HepG2 (cell line): Measurements from ENCODE around the gene ARL4D. TPM values are rescaled to one million over a fixed set of nuclear protein-coding genes. Genes with fewer than 3 reads are reported as not detected.
A peak's percentile ranks its signal among the peaks of the same experiment; 100 is the strongest.

ENCODE experiments used
- ATAD3A ChIP-seq: sonication (generic); formaldehyde crosslinking; IDR thresholded peaks from 2 replicates; pipeline ENCODE4 v1.4.0; 2020; ENCODE audit warnings: missing genetic modification reagents
- BHLHE40 ChIP-seq: IDR thresholded peaks from 2 replicates; pipeline ENCODE4 v1.6.1; 2011; ENCODE audit warnings: low read length, improper control_type of control experiment
- CC2D1A ChIP-seq: sonication (generic); formaldehyde crosslinking; IDR thresholded peaks from 2 replicates; pipeline ENCODE4 v1.8.1; 2023; ENCODE audit warnings: mild to moderate bottlenecking, missing genetic modification reagents
- FOXK2 ChIP-seq: fragments of 450-650 bp; IDR thresholded peaks from 2 replicates; pipeline ENCODE4 v1.6.1; 2016
- ISL2 ChIP-seq: sonication (generic); formaldehyde crosslinking; IDR thresholded peaks from 2 replicates; pipeline ENCODE4 v1.5.0; 2020; ENCODE audit warnings: missing genetic modification reagents
- SATB2 ChIP-seq: sonication (generic); formaldehyde crosslinking; IDR thresholded peaks from 2 replicates; pipeline ENCODE4 v1.5.0; 2020; ENCODE audit warnings: missing genetic modification reagents
- ZFX ChIP-seq: sonication (generic); formaldehyde crosslinking; IDR thresholded peaks from 2 replicates; pipeline ENCODE4 v1.4.0; 2020; ENCODE audit warnings: mild to moderate bottlenecking, low read depth, missing genetic modification reagents, moderate library complexity
- ZIK1 ChIP-seq: sonication (generic); formaldehyde crosslinking; IDR thresholded peaks from 2 replicates; pipeline ENCODE4 v1.5.0; 2020; ENCODE audit warnings: mild to moderate bottlenecking, low read depth, missing genetic modification reagents, borderline replicate concordance
- ZNF143 ChIP-seq: sonication (generic); formaldehyde crosslinking; IDR thresholded peaks from 2 replicates; pipeline ENCODE4 v1.4.0; 2020; ENCODE audit warnings: missing genetic modification reagents
- ZNF331 ChIP-seq: sonication (generic); formaldehyde crosslinking; IDR thresholded peaks from 2 replicates; pipeline ENCODE4 v1.4.0; 2020; ENCODE audit warnings: missing genetic modification reagents
- ZNF619 ChIP-seq: sonication (generic); formaldehyde crosslinking; IDR thresholded peaks from 2 replicates; pipeline ENCODE4 v1.4.0; 2020; ENCODE audit warnings: mild to moderate bottlenecking, missing genetic modification reagents
- polyA plus RNA-seq, 8 experiments: library from polyadenylated mRNA; depleted of rRNA in 3 of 8; stranded (reverse) in 7 of 8; unstranded in 1 of 8; fragments of >200 nt; fragmentation: Illumina TruSeq in 4 of 8; extraction: Trizol in 4 of 8; gene quantifications; 2 replicates each; pipeline versions ENCODE4 v1.2.1 to v1.2.3, GENCODE V29; 2011 to 2016; ENCODE audit warnings: low read depth in 4 of 8, missing spikeins in 1 of 8, mixed read lengths in 1 of 8; ENCODE audit not compliant: insufficient read depth in 1 of 8
- total RNA-seq, 5 experiments: library from RNA; depleted of rRNA; stranded (reverse); fragments of >200 nt; fragmentation: Illumina TruSeq; extraction: Trizol; gene quantifications; 2 replicates each; pipeline ENCODE4 v1.2.3, GENCODE V29; 2016; ENCODE audit warnings: low read depth in 1 of 5
- TF ChIP-seq, protein P1 (sequence below): sonication (generic); formaldehyde crosslinking; IDR thresholded peaks from 2 replicates; pipeline ENCODE4 v1.4.0; 2020; ENCODE audit warnings: missing genetic modification reagents, borderline replicate concordance
- TF ChIP-seq, protein P2 (sequence below): sonication (generic); formaldehyde crosslinking; IDR thresholded peaks from 2 replicates; pipeline ENCODE4 v1.8.0; 2023; ENCODE audit warnings: mild to moderate bottlenecking, missing genetic modification reagents
- TF ChIP-seq, protein P3 (sequence below): sonication (generic); formaldehyde crosslinking; IDR thresholded peaks from 2 replicates; pipeline ENCODE4 v1.5.1; 2020; ENCODE audit warnings: missing genetic modification reagents, mild to moderate bottlenecking, borderline replicate concordance
- TF ChIP-seq, protein P4 (sequence below): sonication (generic); formaldehyde crosslinking; IDR thresholded peaks from 2 replicates; pipeline ENCODE4 v1.4.0; 2020; ENCODE audit warnings: missing genetic modification reagents
- TF ChIP-seq, protein P5 (sequence below), 2 experiments: sonication (generic) in 1 of 2; formaldehyde crosslinking in 1 of 2; IDR thresholded peaks; 2 replicates each; pipeline versions ENCODE4 v1.6.1 to v1.9.0; 2014 to 2022; ENCODE audit warnings: antibody characterized with exemption in 1 of 2, borderline replicate concordance in 1 of 2, inconsistent platforms in 1 of 2, low read depth in 1 of 2, missing genetic modification reagents in 1 of 2

The ARL4D gene
- total and polyA plus RNA-seq, 2 of the 13 experiments (the other 11 are each of a cell fraction or from before 2014, with no cell fraction given), result 9.0 to 25.9 TPM

DNA sequence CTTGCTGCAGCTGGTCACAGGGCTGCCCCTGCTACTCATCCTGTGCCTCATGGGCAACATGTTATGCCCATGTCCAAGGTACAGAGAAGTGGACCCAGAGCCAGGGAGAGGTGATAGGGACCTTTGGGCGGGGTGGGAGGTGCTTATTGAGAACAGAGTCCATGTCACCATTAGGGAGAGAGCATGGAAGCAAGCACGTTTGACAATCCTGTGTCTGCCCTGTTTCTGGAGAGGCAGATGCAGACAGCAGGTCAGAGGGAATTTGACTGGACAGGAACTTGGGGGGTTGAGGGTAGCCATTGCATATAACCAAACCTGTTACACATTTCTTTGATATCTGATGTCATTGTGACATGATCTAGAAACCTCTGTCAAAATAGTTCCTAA lies 14.3 kb upstream of the ARL4D start (continued):
- TF ChIP-seq, protein P1, sequence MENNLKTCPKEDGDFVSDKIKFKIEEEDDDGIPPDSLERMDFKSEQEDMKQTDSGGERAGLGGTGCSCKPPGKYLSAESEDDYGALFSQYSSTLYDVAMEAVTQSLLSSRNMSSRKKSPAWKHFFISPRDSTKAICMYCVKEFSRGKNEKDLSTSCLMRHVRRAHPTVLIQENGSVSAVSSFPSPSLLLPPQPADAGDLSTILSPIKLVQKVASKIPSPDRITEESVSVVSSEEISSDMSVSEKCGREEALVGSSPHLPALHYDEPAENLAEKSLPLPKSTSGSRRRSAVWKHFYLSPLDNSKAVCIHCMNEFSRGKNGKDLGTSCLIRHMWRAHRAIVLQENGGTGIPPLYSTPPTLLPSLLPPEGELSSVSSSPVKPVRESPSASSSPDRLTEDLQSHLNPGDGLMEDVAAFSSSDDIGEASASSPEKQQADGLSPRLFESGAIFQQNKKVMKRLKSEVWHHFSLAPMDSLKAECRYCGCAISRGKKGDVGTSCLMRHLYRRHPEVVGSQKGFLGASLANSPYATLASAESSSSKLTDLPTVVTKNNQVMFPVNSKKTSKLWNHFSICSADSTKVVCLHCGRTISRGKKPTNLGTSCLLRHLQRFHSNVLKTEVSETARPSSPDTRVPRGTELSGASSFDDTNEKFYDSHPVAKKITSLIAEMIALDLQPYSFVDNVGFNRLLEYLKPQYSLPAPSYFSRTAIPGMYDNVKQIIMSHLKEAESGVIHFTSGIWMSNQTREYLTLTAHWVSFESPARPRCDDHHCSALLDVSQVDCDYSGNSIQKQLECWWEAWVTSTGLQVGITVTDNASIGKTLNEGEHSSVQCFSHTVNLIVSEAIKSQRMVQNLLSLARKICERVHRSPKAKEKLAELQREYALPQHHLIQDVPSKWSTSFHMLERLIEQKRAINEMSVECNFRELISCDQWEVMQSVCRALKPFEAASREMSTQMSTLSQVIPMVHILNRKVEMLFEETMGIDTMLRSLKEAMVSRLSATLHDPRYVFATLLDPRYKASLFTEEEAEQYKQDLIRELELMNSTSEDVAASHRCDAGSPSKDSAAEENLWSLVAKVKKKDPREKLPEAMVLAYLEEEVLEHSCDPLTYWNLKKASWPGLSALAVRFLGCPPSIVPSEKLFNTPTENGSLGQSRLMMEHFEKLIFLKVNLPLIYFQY (CRISPR knock-in tag), result peak; percentile 80; the same call in 1 of the 2 replicates
- no peak for TF ChIP-seq ISL2 (CRISPR knock-in tag)
- TF ChIP-seq ZFX (CRISPR knock-in tag), result peak; percentile 77
- TF ChIP-seq, protein P2, sequence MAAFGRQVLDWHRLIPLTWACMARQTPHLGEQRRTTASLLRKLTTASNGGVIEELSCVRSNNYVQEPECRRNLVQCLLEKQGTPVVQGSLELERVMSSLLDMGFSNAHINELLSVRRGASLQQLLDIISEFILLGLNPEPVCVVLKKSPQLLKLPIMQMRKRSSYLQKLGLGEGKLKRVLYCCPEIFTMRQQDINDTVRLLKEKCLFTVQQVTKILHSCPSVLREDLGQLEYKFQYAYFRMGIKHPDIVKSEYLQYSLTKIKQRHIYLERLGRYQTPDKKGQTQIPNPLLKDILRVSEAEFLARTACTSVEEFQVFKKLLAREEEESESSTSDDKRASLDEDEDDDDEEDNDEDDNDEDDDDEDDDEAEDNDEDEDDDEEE (CRISPR knock-in tag), result peak; percentile 96; the same call in 1 of the 2 replicates
- no peak for TF ChIP-seq ZIK1 (CRISPR knock-in tag)
- TF ChIP-seq, protein P3, sequence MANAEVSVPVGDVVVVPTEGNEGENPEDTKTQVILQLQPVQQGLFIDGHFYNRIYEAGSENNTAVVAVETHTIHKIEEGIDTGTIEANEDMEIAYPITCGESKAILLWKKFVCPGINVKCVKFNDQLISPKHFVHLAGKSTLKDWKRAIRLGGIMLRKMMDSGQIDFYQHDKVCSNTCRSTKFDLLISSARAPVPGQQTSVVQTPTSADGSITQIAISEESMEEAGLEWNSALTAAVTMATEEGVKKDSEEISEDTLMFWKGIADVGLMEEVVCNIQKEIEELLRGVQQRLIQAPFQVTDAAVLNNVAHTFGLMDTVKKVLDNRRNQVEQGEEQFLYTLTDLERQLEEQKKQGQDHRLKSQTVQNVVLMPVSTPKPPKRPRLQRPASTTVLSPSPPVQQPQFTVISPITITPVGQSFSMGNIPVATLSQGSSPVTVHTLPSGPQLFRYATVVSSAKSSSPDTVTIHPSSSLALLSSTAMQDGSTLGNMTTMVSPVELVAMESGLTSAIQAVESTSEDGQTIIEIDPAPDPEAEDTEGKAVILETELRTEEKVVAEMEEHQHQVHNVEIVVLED (CRISPR knock-in tag), result 0 out of 2 replicates have a peak, but pooled peaks have one; percentile 53
- TF ChIP-seq, protein P4, sequence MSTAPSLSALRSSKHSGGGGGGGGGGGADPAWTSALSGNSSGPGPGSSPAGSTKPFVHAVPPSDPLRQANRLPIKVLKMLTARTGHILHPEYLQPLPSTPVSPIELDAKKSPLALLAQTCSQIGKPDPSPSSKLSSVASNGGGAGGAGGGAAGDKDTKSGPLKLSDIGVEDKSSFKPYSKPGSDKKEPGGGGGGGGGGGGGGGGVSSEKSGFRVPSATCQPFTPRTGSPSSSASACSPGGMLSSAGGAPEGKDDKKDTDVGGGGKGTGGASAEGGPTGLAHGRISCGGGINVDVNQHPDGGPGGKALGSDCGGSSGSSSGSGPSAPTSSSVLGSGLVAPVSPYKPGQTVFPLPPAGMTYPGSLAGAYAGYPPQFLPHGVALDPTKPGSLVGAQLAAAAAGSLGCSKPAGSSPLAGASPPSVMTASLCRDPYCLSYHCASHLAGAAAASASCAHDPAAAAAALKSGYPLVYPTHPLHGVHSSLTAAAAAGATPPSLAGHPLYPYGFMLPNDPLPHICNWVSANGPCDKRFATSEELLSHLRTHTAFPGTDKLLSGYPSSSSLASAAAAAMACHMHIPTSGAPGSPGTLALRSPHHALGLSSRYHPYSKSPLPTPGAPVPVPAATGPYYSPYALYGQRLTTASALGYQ (CRISPR knock-in tag), result no peak
- no peak for TF ChIP-seq CC2D1A (CRISPR knock-in tag)
- no peak for TF ChIP-seq BHLHE40
- peak; percentile 79 for TF ChIP-seq ZNF331 (CRISPR knock-in tag)
- TF ChIP-seq, protein P5, sequence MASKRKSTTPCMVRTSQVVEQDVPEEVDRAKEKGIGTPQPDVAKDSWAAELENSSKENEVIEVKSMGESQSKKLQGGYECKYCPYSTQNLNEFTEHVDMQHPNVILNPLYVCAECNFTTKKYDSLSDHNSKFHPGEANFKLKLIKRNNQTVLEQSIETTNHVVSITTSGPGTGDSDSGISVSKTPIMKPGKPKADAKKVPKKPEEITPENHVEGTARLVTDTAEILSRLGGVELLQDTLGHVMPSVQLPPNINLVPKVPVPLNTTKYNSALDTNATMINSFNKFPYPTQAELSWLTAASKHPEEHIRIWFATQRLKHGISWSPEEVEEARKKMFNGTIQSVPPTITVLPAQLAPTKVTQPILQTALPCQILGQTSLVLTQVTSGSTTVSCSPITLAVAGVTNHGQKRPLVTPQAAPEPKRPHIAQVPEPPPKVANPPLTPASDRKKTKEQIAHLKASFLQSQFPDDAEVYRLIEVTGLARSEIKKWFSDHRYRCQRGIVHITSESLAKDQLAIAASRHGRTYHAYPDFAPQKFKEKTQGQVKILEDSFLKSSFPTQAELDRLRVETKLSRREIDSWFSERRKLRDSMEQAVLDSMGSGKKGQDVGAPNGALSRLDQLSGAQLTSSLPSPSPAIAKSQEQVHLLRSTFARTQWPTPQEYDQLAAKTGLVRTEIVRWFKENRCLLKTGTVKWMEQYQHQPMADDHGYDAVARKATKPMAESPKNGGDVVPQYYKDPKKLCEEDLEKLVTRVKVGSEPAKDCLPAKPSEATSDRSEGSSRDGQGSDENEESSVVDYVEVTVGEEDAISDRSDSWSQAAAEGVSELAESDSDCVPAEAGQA (IDR thresholded peaks at IDR 0.05; ENCODE audit: low read depth), result peak; percentile 47; the same call in 1 of the 2 replicates
- TF ChIP-seq, protein P5 (CRISPR knock-in tag; IDR thresholded peaks at IDR 0.05; ENCODE audit: borderline replicate concordance), result no peak
- TF ChIP-seq ATAD3A (CRISPR knock-in tag), result no peak
- TF ChIP-seq FOXK2, result peak; percentile 66
- peak; percentile 94 for TF ChIP-seq ZNF619 (CRISPR knock-in tag)
- TF ChIP-seq SATB2 (CRISPR knock-in tag), result no peak
- TF ChIP-seq ZNF143 (CRISPR knock-in tag), result no peak
